ENCODE measurements around the gene BCORL1. TPM values are rescaled to one million over a fixed set of nuclear protein-coding genes. Genes with fewer than 3 reads are reported as not detected.

BCORL1 gene
- total RNA-seq, 1 donor from 2014 or later: 12.6 TPM

DNA sequence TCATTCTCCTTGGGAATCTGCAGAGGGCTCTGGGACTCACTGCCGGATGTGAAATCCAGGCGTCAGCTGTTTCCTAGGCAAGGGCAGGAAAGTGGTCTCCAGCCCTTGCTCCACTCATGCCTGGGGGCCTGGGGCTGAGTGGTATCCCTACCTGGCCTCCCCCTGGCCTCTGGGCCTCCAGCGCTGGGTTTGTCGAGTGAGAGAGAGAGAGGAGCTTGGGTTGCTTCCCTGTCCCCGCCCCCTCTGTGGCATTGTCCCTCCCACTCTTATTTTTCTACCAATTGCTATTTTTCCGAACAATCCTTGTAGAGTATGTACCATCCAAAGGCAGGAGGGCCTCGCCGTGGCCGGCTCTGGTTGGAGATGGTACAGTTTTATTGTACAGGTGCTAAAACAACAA lies 74.8 kb downstream of the BCORL1 start:
- no peak for DNase-seq (ENCODE audit: low spot score)

GRCh38 chrX:130058652-130059051 lies 76.2 kb downstream of the BCORL1 start:
- DNase-seq (ENCODE audit: low spot score): no peak

GRCh38 chrX:130060122-130061069 lies 78.0 kb downstream of the BCORL1 start:
- peak; percentile 79 for DNase-seq (ENCODE audit: low spot score)

DNA sequence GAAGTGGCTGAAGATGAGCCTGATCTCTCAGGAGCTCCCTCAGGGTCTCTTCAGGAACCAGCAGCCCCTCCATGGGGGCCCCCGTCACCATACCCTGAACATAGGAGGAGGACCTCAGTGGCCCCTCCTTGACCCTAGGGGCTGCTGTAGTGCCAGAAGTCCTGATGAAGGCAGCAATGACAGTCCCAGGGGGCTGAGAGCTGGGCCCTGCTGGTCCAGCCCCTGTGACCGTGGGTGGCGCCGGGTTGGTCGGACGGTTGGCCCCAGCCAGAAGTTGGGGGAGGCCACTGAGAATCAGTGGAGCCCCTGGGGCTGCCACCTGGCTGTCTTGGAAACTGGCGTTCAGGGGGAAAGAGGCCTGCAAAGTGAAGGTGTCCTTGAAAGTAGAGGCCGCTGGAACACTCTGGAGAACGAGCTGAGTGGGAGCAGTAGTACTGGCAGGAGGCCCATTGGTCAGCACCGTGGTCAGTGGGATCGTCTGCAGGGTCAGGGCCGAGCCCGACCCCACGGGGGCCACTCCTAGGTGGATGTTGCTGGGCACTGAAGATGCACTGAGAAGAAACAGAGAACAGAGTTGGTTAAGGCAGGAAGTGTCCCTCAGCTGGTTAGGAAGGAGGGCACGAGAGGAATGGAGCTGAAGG lies 84.7 kb downstream of the BCORL1 start:
- no peak for DNase-seq (ENCODE audit: low spot score)

DNA sequence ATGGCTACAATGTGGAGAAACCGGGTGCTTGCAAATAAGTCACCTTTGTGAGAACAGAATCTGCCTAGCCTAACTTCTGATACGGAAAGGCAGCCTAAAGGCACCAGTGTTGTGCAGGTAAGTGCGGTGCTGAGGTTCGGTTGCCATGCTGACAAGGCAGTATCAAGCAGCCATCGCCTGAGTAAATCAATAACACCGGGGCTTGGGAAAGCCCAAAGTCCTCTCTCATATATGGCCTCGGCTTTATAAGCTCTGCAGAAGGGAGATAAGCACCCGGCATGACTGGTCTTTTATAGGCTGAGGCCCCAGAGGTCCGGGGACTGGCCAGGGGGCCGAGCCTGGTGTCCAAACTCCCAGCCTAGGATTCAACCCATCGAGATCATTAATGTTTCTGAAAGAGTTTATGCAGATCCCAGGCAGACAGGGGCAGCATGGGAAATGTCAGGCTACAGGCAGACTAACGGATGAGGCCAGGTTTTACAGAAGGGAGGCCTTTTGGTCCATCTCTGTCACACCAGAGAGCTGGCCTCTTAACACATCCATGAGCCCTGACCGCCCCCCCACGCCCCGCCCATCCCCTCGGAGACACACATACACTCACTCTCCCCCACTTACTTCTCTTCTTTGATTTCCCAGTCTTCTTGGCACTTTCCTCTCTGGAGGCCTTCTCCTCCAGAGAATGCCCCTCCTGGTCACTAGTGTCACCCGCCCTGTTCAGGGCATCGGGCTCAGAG lies 89.3 kb downstream of the BCORL1 start:
- DNase-seq (ENCODE audit: low spot score): no peak

GRCh38 chrX:130072345-130072740 lies 89.9 kb downstream of the BCORL1 start:
- DNase-seq (ENCODE audit: low spot score): no peak

DNA sequence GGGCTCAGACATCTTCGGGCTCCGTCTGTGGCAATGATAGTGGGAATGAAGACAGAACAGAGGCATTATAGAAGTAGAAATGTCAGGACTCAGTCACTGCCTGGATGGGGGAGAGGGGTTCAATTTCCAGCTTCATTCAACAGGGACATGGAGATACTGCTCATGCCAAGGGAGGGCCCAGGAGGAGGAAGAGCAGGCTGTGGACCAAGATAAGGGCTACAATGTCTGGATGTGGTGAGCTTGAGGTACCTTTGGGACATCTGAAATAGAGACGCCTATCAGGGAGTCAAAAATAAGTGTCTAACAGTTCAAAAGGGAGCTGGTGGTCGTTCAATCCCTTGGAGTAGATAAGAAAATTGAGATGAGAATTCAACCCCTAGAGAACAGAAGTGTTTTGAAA lies 93.3 kb downstream of the BCORL1 start:
- DNase-seq (ENCODE audit: low spot score): no peak

DNA sequence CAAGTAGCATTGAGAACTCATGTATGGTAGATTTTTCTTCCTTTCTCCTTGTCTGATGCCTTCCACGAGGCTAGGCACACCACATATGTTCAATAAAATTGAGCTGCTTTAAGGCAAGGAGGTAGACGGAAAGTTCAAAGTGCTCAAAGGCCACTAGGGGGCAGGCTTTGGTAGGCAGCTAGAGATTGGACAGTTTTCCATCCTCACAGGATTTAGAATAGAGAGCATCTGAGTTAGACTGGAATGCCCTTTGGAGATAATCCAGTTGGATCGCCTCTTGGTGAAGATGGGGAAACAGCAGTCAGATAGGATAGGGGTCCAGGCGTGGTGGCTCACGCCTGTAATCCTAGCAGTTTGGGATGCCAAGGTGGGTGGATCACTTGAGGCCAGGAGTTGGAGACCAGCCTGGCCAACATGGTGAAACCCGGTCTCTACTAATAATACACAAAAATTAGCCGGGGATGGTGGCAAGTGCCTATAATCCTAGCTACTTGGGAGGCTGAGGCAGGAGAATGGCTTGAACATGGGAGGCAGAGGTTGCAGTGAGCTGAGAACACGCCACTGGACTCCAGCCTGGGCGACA lies 97.5 kb downstream of the BCORL1 start:
- DNase-seq (ENCODE audit: low spot score): peak; percentile 56

- DNase-seq (ENCODE audit: low spot score): no peak
Observed at GRCh38 chrX:130080791-130081367, 98.4 kb downstream of the BCORL1 start.

DNA sequence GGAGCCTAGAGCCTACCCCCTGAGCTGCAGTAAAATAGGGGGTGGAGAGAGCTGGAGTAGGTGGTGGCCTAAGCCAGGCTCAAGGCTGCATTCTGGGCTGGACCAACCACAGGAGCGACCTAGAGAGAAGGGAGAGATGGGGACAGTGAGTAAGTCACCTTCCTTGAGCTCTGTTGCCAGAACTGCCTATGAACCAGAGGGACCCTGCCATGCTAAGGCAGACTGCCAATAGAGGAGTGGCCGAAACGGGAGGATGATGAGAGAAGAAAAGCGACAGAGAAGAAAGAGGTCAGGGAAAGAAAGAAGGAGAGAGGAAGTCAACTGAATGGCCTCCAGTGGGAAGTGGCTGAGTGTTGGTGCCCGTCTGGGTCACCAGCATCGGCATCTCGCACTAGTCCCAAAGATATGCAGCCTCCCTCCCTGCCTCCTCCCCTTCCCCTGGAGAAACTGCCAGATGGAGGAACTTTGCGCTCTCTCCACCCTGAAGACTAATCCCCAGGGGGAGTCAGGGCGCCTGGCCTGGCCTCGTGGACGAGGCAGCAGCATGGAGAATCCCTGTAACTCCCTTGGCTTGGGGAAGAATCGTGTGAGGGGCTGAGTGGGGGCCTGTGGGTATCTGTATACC lies 99.1 kb downstream of the BCORL1 start:
- DNase-seq (ENCODE audit: low spot score): no peak

- DNase-seq (ENCODE audit: low spot score): no peak
Observed at GRCh38 chrX:130082244-130083106, 100.0 kb downstream of the BCORL1 start.

DNA sequence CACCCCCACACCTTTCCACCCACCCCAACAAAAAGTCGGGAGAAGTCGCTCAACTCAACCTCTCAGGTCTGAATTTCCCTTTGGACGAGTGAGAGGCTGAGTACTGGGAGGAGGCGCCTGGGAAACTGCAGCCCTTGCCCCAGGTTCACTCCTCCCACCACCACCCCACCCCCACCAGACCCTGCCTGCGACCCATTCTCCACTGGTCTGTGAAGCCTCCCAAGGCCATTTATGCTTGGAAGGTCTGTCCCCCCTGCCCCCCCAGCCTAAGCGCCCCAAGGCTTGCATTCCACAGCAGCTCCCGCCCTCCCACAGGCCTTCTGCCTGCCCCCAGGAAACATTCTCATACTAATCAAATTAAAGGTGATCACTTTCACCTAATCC lies 100.7 kb downstream of the BCORL1 start:
- no peak for DNase-seq (ENCODE audit: low spot score)

GRCh38 chrX:130083656-130084382 lies 101.4 kb downstream of the BCORL1 start:
- DNase-seq (ENCODE audit: low spot score): no peak

- no peak for DNase-seq (ENCODE audit: low spot score)
Observed at GRCh38 chrX:130084631-130085237, 102.3 kb downstream of the BCORL1 start.

DNA sequence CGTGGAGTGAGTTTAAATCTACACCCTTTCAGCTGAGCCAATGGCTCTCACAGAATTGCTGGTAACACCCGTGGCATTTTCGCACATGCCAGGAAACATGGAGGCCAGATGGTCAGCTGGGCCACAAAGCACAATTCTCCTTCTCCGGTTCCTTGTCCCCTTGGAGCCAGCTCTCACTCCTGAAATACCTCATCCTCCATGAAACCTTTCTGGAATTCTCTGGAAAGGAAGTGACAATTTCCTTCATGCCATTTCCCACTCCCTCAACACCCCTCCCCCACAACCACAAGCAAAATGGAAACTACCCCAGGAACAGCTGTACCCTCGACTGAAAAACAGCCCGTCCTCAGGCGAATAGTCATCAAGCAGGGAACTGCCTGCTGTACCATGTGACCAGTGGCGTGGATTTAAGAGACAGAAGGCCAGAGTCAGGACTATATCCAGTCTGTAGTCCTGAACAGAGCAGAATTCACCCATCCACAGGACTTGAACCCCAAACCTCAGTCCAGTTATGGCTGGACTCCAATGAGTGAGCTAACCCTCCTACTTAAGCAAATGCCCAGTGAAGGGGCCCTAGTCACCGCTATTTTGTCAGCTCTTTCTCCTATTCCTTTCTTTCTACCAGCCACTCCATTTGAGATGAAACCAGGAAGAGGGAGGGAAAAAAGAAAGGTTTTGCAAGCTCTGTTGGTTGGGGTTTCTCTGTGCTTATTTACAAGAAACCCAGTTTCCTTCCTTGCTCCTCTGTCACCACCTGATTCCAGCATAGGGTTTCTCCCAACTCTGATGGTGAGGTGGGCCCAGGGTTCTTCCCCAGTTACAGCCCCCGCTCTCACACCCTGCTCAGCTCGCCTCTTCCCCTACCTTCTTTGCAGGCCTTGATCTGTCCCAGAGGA lies 103.4 kb downstream of the BCORL1 start:
- no peak for DNase-seq (ENCODE audit: low spot score)

- no peak for DNase-seq (ENCODE audit: low spot score)
Observed at GRCh38 chrX:130086447-130087206, 104.2 kb downstream of the BCORL1 start.

GRCh38 chrX:130090364-130090763 lies 107.9 kb downstream of the BCORL1 start:
- DNase-seq (ENCODE audit: low spot score): no peak

All from ureter (tissue), 1 donor.